Nucleus accumbens (tissue), 56 donors: ENCODE measurements around the gene ATF2.

Experiments
- DNase-seq, 56 donors: peaks; one replicate each; lab custom pipeline; 2025; lab: John Stamatoyannopoulos, UW

The ATF2 gene

DNA sequence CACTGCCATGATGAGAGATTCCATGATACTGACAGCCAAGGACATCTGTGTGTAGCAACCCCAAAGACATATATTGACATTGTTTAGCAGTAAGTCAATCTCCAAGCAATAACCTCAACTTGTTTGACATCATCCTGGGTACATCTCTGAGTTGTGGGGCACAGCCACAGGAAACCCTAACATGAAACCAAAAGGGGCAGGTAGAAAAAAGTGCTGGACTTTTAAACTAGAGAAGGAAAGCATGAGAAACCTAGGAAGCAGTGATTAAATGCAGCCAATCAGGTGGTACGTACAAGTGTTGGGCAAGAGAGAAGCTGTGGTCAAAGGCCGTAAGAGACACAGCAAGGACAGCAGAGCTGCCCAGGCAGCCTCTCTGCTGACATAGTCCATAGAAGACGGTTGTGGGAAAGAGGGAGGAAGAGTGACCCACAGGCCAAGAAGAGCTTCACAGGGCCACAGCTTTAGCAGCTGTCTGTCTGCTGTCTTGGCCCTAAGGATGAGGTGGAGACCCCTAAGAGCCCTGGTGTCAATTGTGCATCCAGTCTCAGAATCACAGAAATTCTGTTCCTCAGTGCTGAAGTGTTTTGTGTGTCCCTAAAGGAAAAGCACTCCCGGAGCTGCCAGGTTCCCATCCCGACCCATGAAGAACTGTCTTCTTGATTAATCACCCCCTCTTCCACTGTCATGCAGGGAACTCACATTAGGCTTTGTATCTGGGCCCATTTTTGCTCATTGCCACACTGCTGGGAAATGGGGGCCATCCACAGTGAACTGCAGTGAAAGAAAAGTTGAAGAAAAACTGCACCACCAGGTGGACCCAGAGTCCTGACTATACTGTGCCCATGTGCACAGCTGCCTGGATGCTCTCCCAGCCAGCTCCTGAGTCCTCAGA is 137.4 kb downstream of the ATF2 start:
- peak in 6 of 56 donors; percentile 0 to 32 (median 6) for DNase-seq

GRCh38 chr2:175027755-175028154 is 140.2 kb downstream of the ATF2 start:
- no peak for DNase-seq

DNA sequence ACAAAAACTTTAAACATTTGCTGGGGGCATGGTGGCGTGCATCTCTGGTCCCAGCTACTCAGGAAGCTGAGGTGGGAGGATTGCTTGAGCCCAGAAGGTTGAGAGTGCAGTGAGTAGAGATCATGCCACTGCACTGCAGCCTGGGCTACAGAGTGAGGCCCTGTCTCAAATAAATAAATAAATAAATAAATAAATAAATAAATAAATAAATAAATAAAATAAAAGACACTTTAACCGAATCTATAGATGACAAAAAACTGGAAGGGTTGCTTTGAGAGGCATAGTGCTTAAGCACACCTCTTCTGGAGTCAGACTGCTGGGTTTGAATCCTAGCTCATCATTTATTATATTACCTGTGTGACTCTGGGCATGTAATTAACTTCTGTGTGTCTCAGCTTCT is 141.6 kb downstream of the ATF2 start:
- DNase-seq, result no peak

DNA sequence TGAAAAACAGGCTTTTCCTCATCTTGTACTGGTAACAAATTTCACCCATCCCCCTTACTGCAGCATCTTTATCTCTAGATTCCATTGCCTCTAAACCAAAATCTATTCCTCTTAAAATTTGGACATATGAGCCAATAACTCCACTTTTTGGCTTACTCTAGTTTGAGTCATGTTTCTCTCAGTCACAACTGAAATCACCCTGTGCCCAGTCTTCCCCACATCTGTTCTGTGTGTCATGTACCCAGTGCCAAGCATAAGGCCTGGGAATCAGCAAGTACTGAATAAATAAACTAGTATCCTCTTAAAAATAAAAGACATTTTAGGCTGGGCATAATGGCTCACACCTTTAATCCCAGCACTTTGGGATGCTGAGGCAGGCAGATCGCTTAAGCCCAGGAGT is 142.1 kb downstream of the ATF2 start:
- no peak for DNase-seq

GRCh38 chr2:175025233-175025632 is 142.8 kb downstream of the ATF2 start:
- no peak for DNase-seq

DNA sequence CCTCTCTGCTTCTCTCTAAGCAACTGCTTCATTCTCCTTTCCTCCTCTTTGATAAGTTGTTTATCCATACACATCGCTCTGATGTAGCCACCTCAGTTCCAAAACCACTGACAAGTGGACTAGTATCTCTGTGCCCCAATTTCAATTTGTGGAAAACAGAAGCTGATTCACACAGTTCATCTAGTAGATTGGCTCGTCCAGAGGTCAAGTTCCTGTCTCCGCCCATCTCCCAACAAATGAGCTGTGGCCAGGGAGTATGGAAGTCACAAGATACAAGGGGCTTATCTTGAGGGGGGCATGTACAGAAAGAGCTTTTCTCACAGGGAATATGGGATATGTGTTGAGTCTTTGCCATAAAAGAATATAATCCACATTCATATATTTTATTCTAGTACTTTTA is 145.1 kb downstream of the ATF2 start:
- DNase-seq, result no peak
